H9 (cell line): ENCODE measurements around the gene ARMC12. TPM values are rescaled to one million over a fixed set of nuclear protein-coding genes. Genes with fewer than 3 reads are reported as not detected.
A peak's percentile ranks its signal among the peaks of the same experiment; 100 is the strongest.

Experiments
- DNase-seq: peaks from one replicate; pipeline ENCODE4 v3.0.0-alpha.2; 2017
- H2AFZ ChIP-seq: one replicate; pipeline ENCODE4 v1.6.1; 2013; ENCODE audit warnings: mild to moderate bottlenecking, low read length, control low read depth, moderate library complexity
- H2AK5ac ChIP-seq: 2 replicates; pipeline ENCODE4 v1.6.1; 2013; ENCODE audit warnings: low read length, control low read depth, mixed read lengths; ENCODE audit not compliant: insufficient read length
- H2BK120ac ChIP-seq: one replicate; pipeline ENCODE4 v1.6.1; 2013; ENCODE audit warnings: low read depth, mild to moderate bottlenecking, low read length, control low read depth, inconsistent platforms; ENCODE audit not compliant: poor library complexity, severe bottlenecking
- H2BK12ac ChIP-seq: 2 replicates; pipeline ENCODE4 v1.6.1; 2013; ENCODE audit warnings: low read length, control low read depth, mixed read lengths, low read depth; ENCODE audit not compliant: insufficient read length
- H2BK15ac ChIP-seq: 2 replicates; pipeline ENCODE4 v1.6.1; 2013; ENCODE audit warnings: low read depth, low read length, control low read depth
- H2BK20ac ChIP-seq: one replicate; pipeline ENCODE4 v1.6.1; 2013; ENCODE audit warnings: low read depth, mild to moderate bottlenecking, low read length, control low read depth, inconsistent platforms; ENCODE audit not compliant: poor library complexity, severe bottlenecking
- H2BK5ac ChIP-seq: 2 replicates; pipeline ENCODE4 v1.6.1; 2013; ENCODE audit warnings: low read length, control low read depth, mixed read lengths; ENCODE audit not compliant: insufficient read length
- H3K14ac ChIP-seq: 2 replicates; pipeline ENCODE4 v1.6.1; 2013; ENCODE audit warnings: low read length, control low read depth; ENCODE audit not compliant: insufficient read depth
- H3K18ac ChIP-seq: 2 replicates; pipeline ENCODE4 v1.6.1; 2013; ENCODE audit warnings: low read depth, mild to moderate bottlenecking, mixed read lengths, low read length, control low read depth; ENCODE audit not compliant: insufficient read length
- H3K23ac ChIP-seq: 2 replicates; pipeline ENCODE4 v1.6.1; 2013; ENCODE audit warnings: low read length, control low read depth, mixed read lengths, low read depth; ENCODE audit not compliant: insufficient read length
- H3K23me2 ChIP-seq: 2 replicates; pipeline ENCODE4 v1.6.1; 2013; ENCODE audit warnings: low read depth, mild to moderate bottlenecking, mixed read lengths, low read length, control low read depth; ENCODE audit not compliant: insufficient read length, poor library complexity, severe bottlenecking
- H3K27ac ChIP-seq: 2 replicates; pipeline ENCODE4 v1.5.1; 2013; ENCODE audit warnings: low read length, control low read depth, mixed read lengths, low read depth; ENCODE audit not compliant: insufficient read length
- H3K27me3 ChIP-seq: 2 replicates; pipeline ENCODE4 v1.6.1; 2013; ENCODE audit warnings: low read length, control low read depth, inconsistent platforms; ENCODE audit not compliant: insufficient read depth
- H3K4ac ChIP-seq: 2 replicates; pipeline ENCODE4 v1.6.1; 2013; ENCODE audit warnings: low read depth, mild to moderate bottlenecking, control low read depth, inconsistent platforms, low read length, moderate library complexity
- H3K4me1 ChIP-seq: 2 replicates; pipeline ENCODE4 v1.6.1; 2013; ENCODE audit warnings: low read length, control low read depth, inconsistent platforms; ENCODE audit not compliant: insufficient read depth
- H3K4me2 ChIP-seq: 2 replicates; pipeline ENCODE4 v1.6.1; 2013; ENCODE audit warnings: low read length, control low read depth, mixed read lengths; ENCODE audit not compliant: insufficient read length, insufficient read depth
- H3K56ac ChIP-seq: 2 replicates; pipeline ENCODE4 v1.6.1; 2013; ENCODE audit warnings: low read depth, mild to moderate bottlenecking, mixed read lengths, low read length, control low read depth; ENCODE audit not compliant: insufficient read length
- H3K79me1 ChIP-seq: 2 replicates; pipeline ENCODE4 v1.6.1; 2013; ENCODE audit warnings: low read depth, mild to moderate bottlenecking, moderate library complexity, low read length, control low read depth, inconsistent platforms; ENCODE audit not compliant: insufficient read depth, poor library complexity, severe bottlenecking
- H3K79me2 ChIP-seq: 2 replicates; pipeline ENCODE4 v1.6.1; 2013; ENCODE audit warnings: low read length, control low read depth, inconsistent platforms; ENCODE audit not compliant: insufficient read depth
- H3K9ac ChIP-seq: 2 replicates; pipeline ENCODE4 v1.6.1; 2013; ENCODE audit warnings: low read length, control low read depth, mixed read lengths; ENCODE audit not compliant: insufficient read length; ENCODE audit errors: extremely low read depth
- H3K9me3 ChIP-seq: one replicate; pipeline ENCODE4 v1.6.1; 2013; ENCODE audit warnings: low read depth, low read length, inconsistent platforms; ENCODE audit not compliant: control insufficient read depth
- H3T11ph ChIP-seq: one replicate; pipeline ENCODE4 v1.6.1; 2013; ENCODE audit warnings: mild to moderate bottlenecking, low read length, control low read depth, inconsistent platforms
- H4K20me1 ChIP-seq: one replicate; pipeline ENCODE4 v1.6.1; 2013; ENCODE audit not compliant: control insufficient read depth, insufficient read length, insufficient read depth
- H4K5ac ChIP-seq: 2 replicates; pipeline ENCODE4 v1.6.1; 2013; ENCODE audit warnings: low read depth, mild to moderate bottlenecking, mixed read lengths, low read length, control low read depth; ENCODE audit not compliant: insufficient read length
- H4K8ac ChIP-seq: replicated peaks from 2 replicates; pipeline ENCODE4 v1.6.1; 2013; ENCODE audit warnings: low read length, control low read depth, mixed read lengths, low read depth; ENCODE audit not compliant: insufficient read length
- H4K91ac ChIP-seq: 2 replicates; pipeline ENCODE4 v1.6.1; 2013; ENCODE audit warnings: low read depth, mild to moderate bottlenecking, moderate library complexity, mixed read lengths, low read length, control low read depth; ENCODE audit not compliant: insufficient read length
- H3K27ac Mint-ChIP-seq, 3 experiments: 2 replicates in 2 of 3; 3 replicates in 1 of 3; pipeline ENCODE4 v1.8.0; 2020 to 2021; ENCODE audit warnings: mixed read lengths in 3 of 3, mild to moderate bottlenecking in 1 of 3, moderate library complexity in 1 of 3
- H3K27me3 Mint-ChIP-seq: 2 replicates; pipeline ENCODE4 v1.8.0; 2021; ENCODE audit warnings: low read depth, mild to moderate bottlenecking, moderate library complexity, mixed read lengths
- H3K36me3 Mint-ChIP-seq, 3 experiments: 2 replicates in 2 of 3; 3 replicates in 1 of 3; pipeline ENCODE4 v1.8.0; 2020 to 2021; ENCODE audit warnings: low read depth in 3 of 3, mixed read lengths in 3 of 3; ENCODE audit not compliant: insufficient read depth in 1 of 3
- H3K4me1 Mint-ChIP-seq, 2 experiments: 2 replicates each; pipeline ENCODE4 v1.8.0; 2020; ENCODE audit warnings: mixed read lengths in 2 of 2
- H3K4me3 Mint-ChIP-seq, 2 experiments: 2 replicates in 1 of 2; 3 replicates in 1 of 2; pipeline ENCODE4 v1.8.0; 2020 to 2021; ENCODE audit warnings: mild to moderate bottlenecking in 2 of 2, mixed read lengths in 2 of 2, moderate library complexity in 1 of 2
- H3K9me3 Mint-ChIP-seq, 2 experiments: 2 replicates in 1 of 2; 3 replicates in 1 of 2; pipeline ENCODE4 v1.8.0; 2020; ENCODE audit warnings: mild to moderate bottlenecking in 2 of 2, mixed read lengths in 2 of 2, moderate library complexity in 1 of 2
- CTCF ChIP-seq: fragments of 200-600 bp; sonication (generic); conservative IDR thresholded peaks from 3 replicates; pipeline ENCODE4 v1.8.0; 2021; ENCODE audit warnings: antibody characterized with exemption, mild to moderate bottlenecking
- WGBS: extraction: QIAGEN DNeasy Blood & Tissue Kit; methylation state at CpG from one replicate; pipeline ENCODE4 v1.1.7; 2013; ENCODE audit warnings: missing lambda C conversion rate, low lambda C conversion rate, mixed read lengths; ENCODE audit not compliant: insufficient read length; ENCODE audit errors: extremely low coverage; 5-methylcytosine and 5-hydroxymethylcytosine counted together
- total RNA-seq: library from RNA; stranded (reverse); gene quantifications from 2 replicates; pipeline ENCODE4 v1.2.1, GENCODE V29; 2021

The ARMC12 gene
- total RNA-seq, 1 experiment from 2014 or later: 1.7 TPM

- Mint-ChIP-seq H3K36me3 (no peaks in the 10 kb centered on the region), H3K4me1 (peaks cover 62 to 67% of the 10 kb centered on the region in 2 experiments), H3K9me3 (no peaks in the 10 kb centered on the region), H3K27me3 (no peaks in the 10 kb centered on the region), H3K27ac (peak overlapping the region in 2 of 3 experiments; percentile 74 to 77; a peak in 4 of 7 replicates), H3K4me3 (no peak overlapping the region; a peak in 1 of 5 replicates)
- Histone ChIP-seq H2AFZ (no peak overlapping the region), H2BK20ac (no peak overlapping the region), H2BK120ac (no peak overlapping the region), H3T11ph (no peak overlapping the region), H3K14ac (peak overlapping the region; percentile 9), H2BK12ac (no peak overlapping the region), H4K20me1 (no peaks in the 10 kb centered on the region), H4K5ac (no peak overlapping the region), H3K23ac (no peak overlapping the region), H3K79me1 (no peaks in the 10 kb centered on the region), H2BK15ac (no peak overlapping the region), H3K23me2 (no peaks in the 10 kb centered on the region), H3K56ac (no peak overlapping the region), H3K4me2 (no peak overlapping the region), H2AK5ac (no peak overlapping the region), H3K9ac (no peak overlapping the region), H3K18ac (peak overlapping the region; percentile 37), H4K8ac (no peak overlapping the region), H3K4ac (no peak overlapping the region), H3K27ac (no peak overlapping the region), H3K27me3 (no peaks in the 10 kb centered on the region), H3K79me2 (no peaks in the 10 kb centered on the region), H3K4me1 (peaks cover 8% of the 10 kb centered on the region), H4K91ac (no peak overlapping the region), H2BK5ac (no peak overlapping the region), H3K9me3 (no peaks in the 10 kb centered on the region)
- no peak for DNase-seq
- WGBS: no CpG with 5 or more reads among the region's 16 CpGs
- TF ChIP-seq CTCF: peak; percentile 58
These were observed 780 bp downstream of the ARMC12 start for GRCh38 chr6:35737413-35738211.
